Midbrain (tissue), 1 donor: ENCODE measurements around the gene CABS1.

Experiments used
- DNase-seq: peaks from one replicate; lab custom pipeline; 2025; lab: John Stamatoyannopoulos, UW

The CABS1 gene

DNA sequence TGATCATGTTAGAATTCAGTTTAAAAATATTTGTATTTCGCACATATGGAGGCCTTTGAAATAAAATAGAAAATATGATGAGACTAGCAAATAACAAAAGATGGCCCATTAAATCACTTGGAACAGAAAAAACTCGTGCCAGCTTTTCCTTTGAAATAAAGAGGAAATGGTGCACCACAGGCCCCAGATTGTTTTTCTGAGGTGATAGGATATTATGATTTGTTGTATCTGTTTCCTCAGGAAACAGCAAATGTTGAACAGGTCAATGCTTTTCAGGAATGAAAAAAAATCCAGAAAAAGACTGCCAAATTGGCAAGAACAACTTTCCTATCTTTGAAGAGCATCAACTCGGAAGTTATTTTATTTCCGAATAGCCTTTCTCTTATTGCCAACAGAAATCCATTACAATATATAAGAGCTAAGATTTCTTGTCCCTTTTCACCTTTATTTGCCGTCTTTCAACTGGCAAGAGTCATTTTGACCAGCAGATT lies 48.0 kb downstream of the CABS1 start, which contains the start of gene SMR3B:
Gene SMR3B (plus strand): TSS at position 441 of the 491 bp plus-strand sequence. CDS start 1,380 bp downstream, outside the sequence.
- DNase-seq: no peak
